Psoas muscle (tissue), 8 donors: ENCODE results near the gene GOLGA6C. TPM values are rescaled to one million over a fixed set of nuclear protein-coding genes. Genes with fewer than 3 reads are reported as not detected.
"Not testable (repeated sequence)": the region's sequence is repeated elsewhere in the genome, so short reads cannot be mapped to it uniquely, and the experiment has no call there.

ENCODE experiments used
- ATAC-seq, 4 donors: fragments of 200-7000 bp; cut with Tn5 transposase; one replicate each; pipeline ENCODE4 v1.9.1; 2020; ENCODE audit warnings: moderate library complexity in 3 of 4, mild to moderate bottlenecking in 2 of 4
- DNase-seq, 2 donors: peaks; one replicate each; pipeline ENCODE4 v3.0.0-alpha.2; 2020
- H3K27ac ChIP-seq: fragments of 200-600 bp; one replicate; pipeline ENCODE4 v1.8.0; 2022
- H3K27me3 ChIP-seq, 3 donors: fragments of 200-600 bp in 1 of 3; one replicate each; pipeline versions ENCODE4 v1.6.1 to v1.8.0; 2013 to 2022; ENCODE audit warnings: low read length in 2 of 3, mild to moderate bottlenecking in 2 of 3, moderate library complexity in 1 of 3; ENCODE audit not compliant: insufficient read depth in 3 of 3
- H3K36me3 ChIP-seq, 2 donors: fragments of 200-600 bp in 1 of 2; one replicate each; pipeline versions ENCODE4 v1.6.1 to v1.8.0; 2013 to 2022; ENCODE audit warnings: low read depth in 1 of 2, mild to moderate bottlenecking in 1 of 2, moderate library complexity in 1 of 2; ENCODE audit not compliant: insufficient read depth in 1 of 2
- H3K4me1 ChIP-seq: fragments of 200-600 bp; one replicate; pipeline ENCODE4 v1.8.0; 2022
- H3K4me3 ChIP-seq: fragments of 200-600 bp; one replicate; pipeline ENCODE4 v1.8.0; 2022; ENCODE audit warnings: mild to moderate bottlenecking
- H3K9me3 ChIP-seq: fragments of 200-600 bp; one replicate; pipeline ENCODE4 v1.8.0; 2022
- WGBS, 3 donors: extraction: QIAGEN DNeasy Blood & Tissue Kit; methylation state at CpG; one replicate each; pipeline versions ENCODE4 v1.1.6 to v1.1.7; 2013; 5-methylcytosine and 5-hydroxymethylcytosine counted together
- intact Hi-C, 2 donors: fragments of 100-400 bp; cut with DNase I; formaldehyde crosslinking; loops; one replicate each; pipeline versions ENCODE4 v1.11.0 to v1.14.2; 2022
- long read RNA-seq, 2 donors: library from polyadenylated mRNA; unstranded; transcript quantifications; one replicate each; pipeline ENCODE4 v2.0.0, GENCODE V29; 2021
- polyA plus RNA-seq, 3 donors: library from polyadenylated mRNA; stranded (reverse); fragments of 200-250 nt; gene quantifications; one replicate each; pipeline ENCODE4 v1.2.3, GENCODE V29; 2013
- total RNA-seq, 4 donors: library from RNA; stranded (reverse); fragmentation: NEBNext Ultra II Directional in 2 of 4; extraction: Animal tissue kit (Norgen Biotek cat#: 25700) in 2 of 4; gene quantifications; one replicate each; pipeline versions ENCODE4 v1.2.1 to v1.2.4, GENCODE V29; 2021 to 2023
- TF ChIP-seq, protein P1 (sequence below): fragments of 200-600 bp; IDR thresholded peaks from one replicate; pipeline ENCODE4 v1.8.0; 2022; ENCODE audit warnings: antibody characterized with exemption
- donor health status: healthy with polysubstance abuse.
- donor health status: DM: no; HTN: no; CAD: no; lungs with moderate emphysema.
- donor health status: Bipolar disorder and iron deficiency.
- donor health status: healthy.
- donor health status: DM: yes; HTN: yes; CAD: no.
- donor health status: DM: no; HTN: no; CAD: no.
- donor health status: DM: no; HTN: no; CAD: no.
- donor health status: DM: yes; HTN: yes; CAD: no.

GOLGA6C gene, protein sequence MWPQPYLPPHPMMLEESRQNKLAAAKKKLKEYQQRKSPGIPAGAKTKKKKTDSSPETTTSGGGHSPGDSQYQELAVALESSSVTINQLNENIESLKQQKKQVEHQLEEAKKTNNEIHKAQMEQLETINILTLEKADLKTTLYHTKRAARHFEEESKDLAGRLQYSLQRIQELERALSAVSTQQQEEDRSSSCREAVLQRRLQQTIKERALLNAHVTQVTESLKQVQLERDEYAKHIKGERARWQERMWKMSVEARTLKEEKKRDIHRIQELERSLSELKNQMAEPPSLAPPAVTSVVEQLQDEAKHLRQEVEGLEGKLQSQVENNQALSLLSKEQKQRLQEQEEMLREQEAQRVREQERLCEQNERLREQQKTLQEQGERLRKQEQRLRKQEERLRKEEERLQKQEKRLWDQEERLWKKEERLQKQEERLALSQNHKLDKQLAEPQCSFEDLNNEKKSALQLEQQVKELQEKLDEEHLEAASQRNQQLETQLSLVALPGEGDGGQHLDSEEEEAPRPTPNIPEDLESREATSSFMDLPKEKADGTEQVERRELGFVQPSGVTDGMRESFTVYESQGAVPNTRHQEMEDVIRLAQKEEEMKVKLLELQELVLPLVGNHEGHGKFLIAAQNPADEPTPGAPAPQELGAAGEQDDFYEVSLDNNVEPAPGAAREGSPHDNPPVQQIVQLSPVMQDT
- total RNA-seq (not detected), polyA plus RNA-seq (under 1 TPM in 1 of 3 donors, not detected in 2; 0.05 TPM)
- long read RNA-seq, donor 1 = 0 reads
- long read RNA-seq, donor 2 = 0 reads

DNA sequence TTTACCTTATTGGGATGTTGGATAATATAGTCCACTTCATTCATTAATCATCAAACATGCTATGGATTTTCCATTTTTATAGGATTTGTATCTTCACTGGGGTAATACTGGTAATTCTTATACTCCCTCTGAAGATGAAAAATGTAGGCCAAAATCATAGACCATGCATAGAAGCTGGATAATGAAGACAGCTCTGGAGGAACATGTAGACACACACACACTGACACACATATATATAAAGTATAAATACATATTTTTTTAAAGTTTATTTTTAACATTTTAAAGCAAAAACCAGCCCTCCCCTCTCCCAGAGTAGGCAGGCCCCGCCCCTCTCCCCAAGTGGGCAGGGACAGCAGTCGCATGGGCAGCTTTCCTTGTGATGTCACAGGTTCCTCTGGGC lies at the start of gene GOLGA6C:
TSS of gene GOLGA6C (plus strand) at position 301 of the 400 bp plus-strand sequence. CDS start 265 bp downstream, outside the sequence.
- H3K4me3 ChIP-seq, intact Hi-C loops, H3K27ac ChIP-seq, ATAC-seq, H3K9me3 ChIP-seq, DNase-seq, H3K27me3 ChIP-seq, H3K36me3 ChIP-seq, H3K4me1 ChIP-seq: not testable (repeated sequence)
- whole genome bisulfite sequencing, 3 donors = no CpG with 5 or more reads among the region's 2 CpGs

DNA sequence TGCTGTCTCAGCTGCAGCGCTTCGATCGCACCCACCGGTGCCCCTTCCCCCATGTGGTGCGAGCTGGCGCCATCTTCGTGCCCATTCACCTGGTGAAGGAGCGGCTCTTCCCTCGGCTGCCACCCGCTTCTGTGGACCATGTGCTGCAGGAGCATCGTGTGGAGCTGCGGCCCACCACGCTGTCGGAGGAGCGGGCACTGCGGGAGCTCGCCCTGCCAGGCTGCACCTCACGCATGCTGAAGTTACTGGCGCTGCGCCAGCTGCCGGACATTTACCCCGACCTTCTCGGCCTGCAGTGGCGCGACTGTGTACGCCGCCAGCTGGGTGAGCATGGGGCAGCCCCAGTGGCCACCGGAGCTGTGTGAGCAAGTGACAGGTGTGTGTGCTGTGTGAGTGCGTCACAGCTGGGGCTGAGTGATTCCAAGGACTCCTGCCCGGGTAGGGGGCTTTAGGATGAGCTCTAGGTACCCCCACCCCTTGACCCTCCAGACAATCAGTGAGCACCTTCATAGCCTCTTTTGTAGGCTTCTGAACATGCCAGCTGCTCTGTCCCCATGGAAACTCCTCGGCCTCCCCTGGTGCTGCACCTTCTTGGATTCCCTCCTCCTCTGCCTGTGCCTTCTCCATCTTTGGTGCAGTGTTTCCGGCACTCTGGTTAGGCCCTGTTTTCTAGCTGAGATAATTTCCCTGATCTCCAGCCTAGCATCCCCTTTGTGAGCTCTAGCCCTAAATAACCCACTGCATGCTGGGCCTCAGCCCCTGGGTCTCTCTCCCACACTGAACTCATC lies 49.4 kb upstream of the GOLGA6C start:
- no peak overlapping the region for H3K27ac ChIP-seq
- DNase-seq = no peak
- H3K36me3 ChIP-seq = peaks cover 4 to 61% of the 10 kb centered on the region in 2 donors
- H3K27me3 ChIP-seq = no peaks in the 10 kb centered on the region
- no peaks in the 10 kb centered on the region for H3K9me3 ChIP-seq
- ATAC-seq = no peak
- 67 to 80% (median 72%) methylated on average over 27 to 32 of the region's 32 CpGs for WGBS, 3 donors
- no peak overlapping the region for H3K4me3 ChIP-seq
- intact Hi-C loops = no loop called here
- H3K4me1 ChIP-seq = peaks cover 14% of the 10 kb centered on the region
- TF ChIP-seq, protein P1, sequence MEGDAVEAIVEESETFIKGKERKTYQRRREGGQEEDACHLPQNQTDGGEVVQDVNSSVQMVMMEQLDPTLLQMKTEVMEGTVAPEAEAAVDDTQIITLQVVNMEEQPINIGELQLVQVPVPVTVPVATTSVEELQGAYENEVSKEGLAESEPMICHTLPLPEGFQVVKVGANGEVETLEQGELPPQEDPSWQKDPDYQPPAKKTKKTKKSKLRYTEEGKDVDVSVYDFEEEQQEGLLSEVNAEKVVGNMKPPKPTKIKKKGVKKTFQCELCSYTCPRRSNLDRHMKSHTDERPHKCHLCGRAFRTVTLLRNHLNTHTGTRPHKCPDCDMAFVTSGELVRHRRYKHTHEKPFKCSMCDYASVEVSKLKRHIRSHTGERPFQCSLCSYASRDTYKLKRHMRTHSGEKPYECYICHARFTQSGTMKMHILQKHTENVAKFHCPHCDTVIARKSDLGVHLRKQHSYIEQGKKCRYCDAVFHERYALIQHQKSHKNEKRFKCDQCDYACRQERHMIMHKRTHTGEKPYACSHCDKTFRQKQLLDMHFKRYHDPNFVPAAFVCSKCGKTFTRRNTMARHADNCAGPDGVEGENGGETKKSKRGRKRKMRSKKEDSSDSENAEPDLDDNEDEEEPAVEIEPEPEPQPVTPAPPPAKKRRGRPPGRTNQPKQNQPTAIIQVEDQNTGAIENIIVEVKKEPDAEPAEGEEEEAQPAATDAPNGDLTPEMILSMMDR = no peak

DNA sequence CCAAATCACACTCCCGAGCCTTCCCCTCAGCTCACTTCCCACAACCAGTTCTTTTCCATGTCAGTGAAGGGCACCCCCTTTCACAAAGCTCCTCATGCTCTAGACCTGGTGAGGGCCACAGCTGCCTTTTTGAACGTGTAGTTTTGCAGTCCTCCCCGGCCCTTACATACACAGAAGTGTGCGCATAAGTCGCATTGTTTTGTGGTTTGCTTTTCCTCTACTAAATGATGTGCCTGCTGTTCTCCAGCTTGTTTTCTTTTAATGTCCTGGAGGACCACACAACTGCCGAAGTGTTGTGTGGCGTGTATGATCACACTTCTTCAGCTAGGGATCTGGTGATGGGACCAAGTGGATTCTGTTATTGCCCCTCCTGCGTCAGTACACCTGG lies 48.9 kb upstream of the GOLGA6C start:
- H3K36me3 ChIP-seq = peaks cover 4 to 61% of the 10 kb centered on the region in 2 donors
- H3K27ac ChIP-seq = no peak overlapping the region
- DNase-seq (no peak), ATAC-seq (no peak)
- H3K9me3 ChIP-seq = no peaks in the 10 kb centered on the region
- H3K4me1 ChIP-seq = peaks cover 8% of the 10 kb centered on the region
- WGBS, 3 donors = 78 to 84% (median 83%) methylated on average over 8 of the region's 8 CpGs
- intact Hi-C loops = no loop called here
- TF ChIP-seq, protein P1 = no peak
- H3K27me3 ChIP-seq = no peaks in the 10 kb centered on the region
- H3K4me3 ChIP-seq = no peak overlapping the region

DNA sequence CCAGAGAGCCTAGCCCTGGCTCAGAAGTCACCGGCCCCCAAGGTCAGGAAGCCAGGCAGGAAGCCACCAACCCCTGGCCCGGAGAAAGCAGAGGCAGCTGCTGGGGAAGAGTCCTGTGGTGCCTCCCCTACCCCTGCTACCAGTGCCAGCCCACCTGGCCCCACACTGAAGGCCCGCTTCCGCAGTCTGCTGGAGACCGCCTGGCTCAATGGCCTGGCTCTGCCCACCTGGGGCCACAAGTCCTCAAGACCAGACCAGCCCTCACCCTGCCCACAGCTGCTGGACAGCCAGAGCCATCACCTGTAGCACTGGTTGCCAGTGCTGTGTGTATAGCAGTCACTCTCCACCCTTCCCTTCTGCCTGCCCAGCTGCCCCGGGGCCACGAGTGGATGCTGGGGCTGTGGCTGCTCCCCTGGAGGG lies 47.3 kb upstream of the GOLGA6C start:
- peaks cover 4 to 61% of the 10 kb centered on the region in 2 donors for H3K36me3 ChIP-seq
- H3K4me1 ChIP-seq = no peaks in the 10 kb centered on the region
- no peak for ATAC-seq
- H3K4me3 ChIP-seq = no peak overlapping the region
- DNase-seq = no peak
- WGBS, 3 donors = 81 to 88% (median 83%) methylated on average over 7 of the region's 7 CpGs
- H3K27ac ChIP-seq = no peak overlapping the region
- H3K9me3 ChIP-seq = no peaks in the 10 kb centered on the region
- TF ChIP-seq, protein P1 = no peak
- no peaks in the 10 kb centered on the region for H3K27me3 ChIP-seq
- intact Hi-C loops = no loop called here
